ENCODE data around the gene GDF7.

Gene GDF7

GRCh38 chr2:20666304-20667150 is at the start of gene GDF7:
Gene GDF7 (plus strand): TSS chr2:20667144. CDS start chr2:20667240, 96 bp downstream.
- peak; percentile 50 for DNase-seq

DNA sequence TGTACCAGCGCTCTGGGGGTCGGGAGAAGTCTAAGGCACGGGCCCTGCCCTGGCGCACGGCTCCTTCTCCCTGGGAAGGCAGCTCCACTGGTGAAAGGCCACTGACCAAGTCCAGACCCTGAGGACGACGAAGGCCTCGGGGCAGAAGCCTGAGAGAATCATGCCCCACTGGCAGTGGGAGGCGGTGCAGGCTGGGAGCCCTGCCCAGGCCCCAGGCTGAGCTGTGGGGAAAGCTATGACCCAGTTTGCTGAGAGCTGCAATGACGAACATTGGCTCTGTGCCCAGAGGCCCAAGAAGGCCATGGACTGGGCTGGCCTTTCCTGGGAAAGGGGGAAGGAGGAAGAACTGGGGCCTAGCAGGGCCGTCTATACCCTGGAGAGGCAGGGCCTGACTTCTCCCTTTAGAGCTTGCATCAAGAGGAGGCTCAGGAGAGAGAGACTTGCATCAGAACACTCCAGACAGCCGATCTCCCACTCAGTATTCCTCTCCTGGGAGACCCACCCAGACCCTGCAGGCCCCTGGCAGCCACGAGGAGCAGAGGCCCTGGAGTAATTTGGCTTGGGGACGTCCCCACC is 49.0 kb upstream of the GDF7 start:
- DNase-seq: peak; percentile 71

DNA sequence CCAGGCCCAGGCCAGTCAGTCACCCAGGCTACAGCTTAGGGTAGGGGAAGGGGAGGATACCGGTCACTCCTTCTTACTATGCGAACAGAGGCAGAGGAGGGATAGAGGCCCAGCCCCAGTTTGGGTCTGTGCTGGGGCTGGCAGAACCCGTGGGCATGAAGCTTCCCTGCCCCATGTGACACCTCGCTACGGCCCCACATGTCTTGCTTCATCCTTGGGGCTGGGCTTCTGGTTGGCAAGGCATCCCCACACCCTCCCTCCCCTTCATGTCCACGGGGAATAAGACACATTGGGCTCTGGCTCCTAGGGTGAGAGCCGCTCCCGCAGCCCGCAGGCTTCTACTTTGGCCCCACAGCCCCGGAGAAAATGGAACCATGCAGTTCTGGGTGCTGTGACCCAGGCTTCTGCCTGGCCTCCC is 48.5 kb upstream of the GDF7 start:
- peak; percentile 10 for DNase-seq

- peak; percentile 11 for DNase-seq
Measured at GRCh38 chr2:20618886-20619521, 47.9 kb upstream of the GDF7 start.

DNA sequence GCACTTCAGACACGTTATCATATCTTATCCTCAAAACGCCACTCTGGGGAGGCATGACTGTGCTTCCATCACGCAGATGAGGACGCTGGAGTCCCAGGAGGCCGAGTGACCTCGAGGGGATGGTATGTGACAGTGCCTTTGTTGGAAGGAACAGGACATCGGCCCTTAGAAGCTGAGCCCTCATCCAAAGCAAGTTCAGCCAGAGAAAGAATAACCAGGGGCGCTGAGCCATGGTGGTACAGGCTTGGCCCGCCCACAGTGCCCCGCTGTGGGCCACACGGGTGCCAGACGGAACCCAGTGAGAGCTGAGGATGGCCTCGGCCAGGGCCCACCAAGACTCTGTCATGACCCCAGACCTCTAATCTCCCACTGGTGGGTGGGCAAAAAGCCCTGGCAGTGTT is 47.3 kb upstream of the GDF7 start:
- DNase-seq: peak; percentile 11

- DNase-seq: peak; percentile 9
Measured at GRCh38 chr2:20620271-20620681, 46.7 kb upstream of the GDF7 start.

GRCh38 chr2:20620696-20621365 is 46.1 kb upstream of the GDF7 start:
- peak; percentile 10 for DNase-seq

DNA sequence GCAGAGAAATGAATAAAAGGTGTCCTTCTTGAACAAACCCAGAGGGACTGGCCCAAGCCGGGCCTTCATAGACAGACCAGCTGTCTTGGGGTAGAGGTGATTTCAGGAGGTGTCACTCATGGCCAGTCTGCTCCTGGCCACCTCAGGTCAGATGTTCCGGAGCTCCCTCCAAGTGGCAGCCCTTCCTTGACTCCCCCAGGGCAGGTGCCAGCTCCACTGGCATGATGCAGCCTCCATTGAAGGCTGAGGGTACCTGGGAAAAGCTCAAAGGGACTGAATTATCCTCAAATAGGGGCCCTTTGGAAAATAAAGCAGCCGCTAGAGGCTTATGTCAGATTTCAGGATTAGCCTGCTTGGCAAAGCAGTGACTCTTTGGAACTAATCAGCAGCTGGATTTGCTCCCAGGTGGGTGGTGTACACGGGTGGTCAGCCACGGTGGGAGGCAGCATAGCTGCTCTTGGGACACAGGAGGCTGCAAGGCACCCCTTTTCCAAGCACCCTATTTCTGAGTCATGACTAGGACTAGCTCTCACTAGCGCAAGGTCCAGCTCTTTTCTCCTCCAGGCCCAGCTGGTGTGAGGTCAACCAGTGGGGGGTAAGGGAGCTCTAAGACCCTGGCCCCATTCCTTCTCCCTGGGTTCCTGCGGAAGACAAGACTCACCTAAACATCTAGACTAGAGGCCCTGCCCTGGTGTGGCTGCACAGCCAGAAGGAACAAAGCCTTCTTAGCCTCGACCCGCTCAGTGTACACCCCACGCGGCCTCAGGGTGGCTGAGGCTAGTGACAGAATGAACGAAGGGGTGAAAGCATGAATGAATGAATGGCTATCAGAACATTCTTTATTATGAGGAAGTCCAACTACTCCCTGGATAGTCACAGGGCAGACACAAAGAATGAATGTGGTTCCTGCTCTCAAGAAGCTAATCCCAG is 45.3 kb upstream of the GDF7 start:
- peak; percentile 13 for DNase-seq

DNA sequence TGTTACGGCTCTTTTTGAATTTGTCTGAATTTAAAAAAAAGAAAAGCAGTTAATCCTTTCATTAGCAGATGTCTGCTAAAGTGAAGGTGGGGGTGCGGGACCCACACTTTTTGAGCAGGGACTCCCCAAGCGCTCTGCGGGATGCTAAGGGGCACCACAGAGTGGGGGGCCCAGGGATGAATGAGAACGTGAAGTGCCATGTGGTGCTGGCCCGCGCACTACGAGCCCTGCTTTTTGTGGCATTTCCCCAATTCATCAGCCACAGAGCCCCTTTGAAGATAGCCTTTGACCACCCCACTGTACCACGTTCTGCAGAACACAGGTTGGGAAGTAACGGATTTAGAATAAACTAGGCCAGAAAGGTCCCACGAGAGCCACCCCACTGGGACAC is 44.7 kb upstream of the GDF7 start:
- no peak for DNase-seq

DNA sequence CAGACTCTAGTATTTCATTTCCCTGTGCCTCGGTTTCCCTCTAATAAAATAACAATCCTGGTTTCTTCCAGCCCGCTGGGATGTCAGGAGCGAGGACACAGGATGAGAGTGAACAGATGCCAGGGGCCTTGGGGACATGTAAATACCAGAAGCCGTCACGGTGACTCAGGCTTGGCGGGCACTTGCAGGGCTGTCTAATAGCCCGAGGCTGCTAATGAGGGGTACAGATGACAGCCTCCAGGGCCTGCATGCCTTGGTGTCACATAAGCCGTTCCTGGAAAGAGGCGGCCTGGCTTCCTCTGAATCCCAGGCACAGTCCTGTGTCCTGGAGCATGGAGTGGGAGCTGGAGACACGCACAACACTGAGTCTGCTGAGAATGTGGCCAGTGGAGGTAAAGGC is 44.2 kb upstream of the GDF7 start:
- peak; percentile 4 for DNase-seq

- peak; percentile 4 for DNase-seq
Measured at GRCh38 chr2:20623241-20623640, 43.7 kb upstream of the GDF7 start.

- peak; percentile 7 for DNase-seq
Measured at GRCh38 chr2:20623741-20624155, 43.2 kb upstream of the GDF7 start.

GRCh38 chr2:20624156-20624883 is 42.6 kb upstream of the GDF7 start:
- DNase-seq: peak; percentile 14

DNA sequence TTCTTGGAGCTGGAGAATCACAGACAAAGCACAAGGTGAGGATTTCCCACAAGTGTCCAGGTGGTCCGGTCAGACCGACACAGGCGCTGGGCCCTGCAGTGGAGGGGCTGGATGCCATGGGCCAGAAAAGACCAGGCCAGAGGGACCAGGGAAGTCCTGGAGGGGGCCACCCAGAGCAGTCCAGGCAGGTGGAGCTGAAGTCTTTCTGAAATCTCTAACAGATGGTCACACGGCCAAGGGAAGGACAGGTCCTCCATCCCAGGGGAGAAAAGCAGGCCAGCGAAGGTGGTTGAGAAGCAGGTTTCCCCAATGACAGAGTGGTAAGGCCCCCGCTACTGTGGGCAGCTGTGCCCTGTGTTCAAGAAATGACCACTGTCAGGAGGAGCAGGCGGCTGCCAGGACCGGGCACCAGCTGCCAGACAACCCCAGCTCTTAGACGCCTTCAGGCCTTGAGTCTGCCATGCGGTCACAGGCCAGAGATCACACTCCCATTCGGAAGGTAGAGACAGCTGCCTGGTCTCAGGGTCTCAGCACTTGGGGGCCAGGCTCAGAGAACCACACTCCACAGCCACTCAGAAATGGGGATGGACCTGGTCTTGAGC is 42.0 kb upstream of the GDF7 start:
- peak; percentile 16 for DNase-seq

- DNase-seq: peak; percentile 7
Measured at GRCh38 chr2:20625491-20626391, 41.2 kb upstream of the GDF7 start.

DNA sequence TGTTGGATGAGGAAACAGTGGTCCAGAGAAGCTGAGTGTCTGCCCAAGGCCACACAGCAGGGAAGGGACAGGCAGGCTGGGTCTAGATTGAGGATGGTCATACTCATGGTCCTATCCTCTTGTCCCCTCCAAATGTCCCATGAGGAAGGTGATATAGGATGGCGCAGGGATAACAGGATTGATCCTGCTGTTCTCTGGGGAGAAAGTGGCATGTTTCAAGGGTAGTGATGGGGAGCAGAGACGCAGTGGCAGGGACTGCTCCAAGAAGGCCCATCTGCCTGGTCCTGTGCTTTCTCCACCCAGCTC is 40.6 kb upstream of the GDF7 start:
- DNase-seq: no peak

- DNase-seq: no peak
Measured at GRCh38 chr2:20626698-20627513, 40.0 kb upstream of the GDF7 start.

GRCh38 chr2:20627712-20628380 is 39.1 kb upstream of the GDF7 start:
- DNase-seq: no peak

DNA sequence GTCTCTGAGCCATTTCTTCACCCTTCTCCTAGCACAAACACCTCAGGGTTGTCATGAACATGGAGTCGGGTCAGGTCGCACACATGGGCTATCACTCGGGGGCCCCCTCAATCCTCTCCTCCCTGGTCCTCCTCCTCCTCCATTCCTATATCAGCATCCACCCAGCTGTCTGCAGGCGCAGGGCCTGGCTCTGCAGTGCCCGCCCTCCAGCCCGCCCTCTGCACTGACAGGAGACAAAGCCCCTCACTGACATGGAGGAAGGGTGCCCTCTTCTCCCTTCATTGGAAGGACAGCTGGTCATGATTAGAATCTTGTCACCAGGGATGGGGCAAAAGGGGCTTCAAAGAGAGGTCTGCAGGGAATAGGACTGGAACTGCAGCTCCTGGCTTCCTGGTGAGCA is 37.8 kb upstream of the GDF7 start:
- DNase-seq: no peak
